ENCODE data around the gene SEC24C. TPM values are rescaled to one million over a fixed set of nuclear protein-coding genes. Genes with fewer than 3 reads are reported as not detected.
A peak's percentile ranks its signal among the peaks of the same experiment; 100 is the strongest.

SEC24C gene
- total RNA-seq, 1 donor from 2014 or later: 36.0 TPM

GRCh38 chr10:73746721-73747120 lies 2.5 kb downstream of the SEC24C start:
- Histone ChIP-seq H2AFZ (replicated peaks) (no peak overlapping the region), H4K20me1 (ENCODE audit: low read depth) (peaks cover 5% of the 10 kb centered on the region), H3K9me3 (ENCODE audit: low read depth) (no peaks in the 10 kb centered on the region), H3K4me2 (no peak overlapping the region), H3K27me3 (no peaks in the 10 kb centered on the region), H3K79me2 (ENCODE audit: low read depth) (peaks cover 43% of the 10 kb centered on the region), H3K4me1 (peaks cover 6% of the 10 kb centered on the region), H3K36me3 (peaks cover under 1% of the 10 kb centered on the region), H3F3A (ENCODE audit: low read depth) (peaks cover 30% of the 10 kb centered on the region), H3K27ac (no peak overlapping the region), H3K4me3 (no peak overlapping the region), H3K9ac (no peak overlapping the region)
- peaks cover 9% of the 10 kb centered on the region for H3K36me3 Mint-ChIP-seq
- no peak overlapping the region for H3K27ac Mint-ChIP-seq
- DNase-seq (ENCODE audit: low spot score): no peak
- H3K4me1 Mint-ChIP-seq: peaks cover 21% of the 10 kb centered on the region
- TF ChIP-seq CTCF (IDR thresholded peaks at IDR 0.05): no peak
- no peaks in the 10 kb centered on the region for H3K27me3 Mint-ChIP-seq (ENCODE audit: insufficient read depth, low read depth)
- H3K4me3 Mint-ChIP-seq: peak overlapping the region; percentile 18
- no peaks in the 10 kb centered on the region for H3K9me3 Mint-ChIP-seq

- Histone ChIP-seq H3K36me3 (peaks cover 7% of the 10 kb centered on the region), H3K27ac (no peak overlapping the region), H2AFZ (replicated peaks) (no peak overlapping the region), H3K9me3 (ENCODE audit: low read depth) (no peaks in the 10 kb centered on the region), H3K9ac (no peak overlapping the region), H3K4me3 (no peak overlapping the region), H3F3A (ENCODE audit: low read depth) (no peaks in the 10 kb centered on the region), H4K20me1 (ENCODE audit: low read depth) (peaks cover 5% of the 10 kb centered on the region), H3K79me2 (ENCODE audit: low read depth) (peaks cover 18% of the 10 kb centered on the region), H3K4me2 (no peak overlapping the region), H3K27me3 (no peaks in the 10 kb centered on the region), H3K4me1 (no peaks in the 10 kb centered on the region)
- no peak overlapping the region for H3K4me3 Mint-ChIP-seq
- no peaks in the 10 kb centered on the region for H3K27me3 Mint-ChIP-seq (ENCODE audit: insufficient read depth, low read depth)
- no peak for DNase-seq (ENCODE audit: low spot score)
- TF ChIP-seq EZH2phosphoT487 (IDR thresholded peaks at IDR 0.05) (no peak), CTCF (IDR thresholded peaks at IDR 0.05) (no peak), EZH2 (IDR thresholded peaks at IDR 0.05) (no peak)
- H3K27ac Mint-ChIP-seq: no peak overlapping the region
- H3K9me3 Mint-ChIP-seq: no peaks in the 10 kb centered on the region
- H3K36me3 Mint-ChIP-seq: peaks cover 12% of the 10 kb centered on the region
- peaks cover 5% of the 10 kb centered on the region for H3K4me1 Mint-ChIP-seq
These were observed 6.6 kb downstream of the SEC24C start for GRCh38 chr10:73750819-73751218.

GRCh38 chr10:73756183-73756582 lies 12.0 kb downstream of the SEC24C start:
- Mint-ChIP-seq H3K4me1 (no peaks in the 10 kb centered on the region), H3K27ac (no peak overlapping the region), H3K36me3 (peaks cover 11% of the 10 kb centered on the region), H3K4me3 (no peak overlapping the region), H3K9me3 (no peaks in the 10 kb centered on the region), H3K27me3 (ENCODE audit: insufficient read depth, low read depth) (no peaks in the 10 kb centered on the region)
- no peaks in the 10 kb centered on the region for H4K20me1 ChIP-seq (ENCODE audit: low read depth)
- no peak overlapping the region for H3K4me2 ChIP-seq
- H3K9ac ChIP-seq: no peak overlapping the region
- no peak overlapping the region for H3K27ac ChIP-seq
- H3K4me1 ChIP-seq: no peaks in the 10 kb centered on the region
- H3K36me3 ChIP-seq: peaks cover 7% of the 10 kb centered on the region
- H3K79me2 ChIP-seq (ENCODE audit: low read depth): no peaks in the 10 kb centered on the region
- no peaks in the 10 kb centered on the region for H3F3A ChIP-seq (ENCODE audit: low read depth)
- no peak for TF ChIP-seq EZH2 (IDR thresholded peaks at IDR 0.05)
- no peak for TF ChIP-seq CTCF (IDR thresholded peaks at IDR 0.05)
- no peak for TF ChIP-seq EZH2phosphoT487 (IDR thresholded peaks at IDR 0.05)
- no peaks in the 10 kb centered on the region for H3K9me3 ChIP-seq (ENCODE audit: low read depth)
- no peak for DNase-seq (ENCODE audit: low spot score)
- H3K4me3 ChIP-seq: no peak overlapping the region
- H3K27me3 ChIP-seq: no peaks in the 10 kb centered on the region
- H2AFZ ChIP-seq (replicated peaks): no peak overlapping the region

Measured in neural progenitor cell (in vitro differentiated cells).